K562 (cell line): Measurements from ENCODE around the gene COX7A2. TPM values are rescaled to one million over a fixed set of nuclear protein-coding genes. Genes with fewer than 3 reads are reported as not detected.

Experiments used
- ATAC-seq: fragments of 200-7000 bp; cut with Tn5 transposase; 3 replicates; pipeline ENCODE4 v1.9.1; 2020; ENCODE audit warnings: moderate library complexity
- BruUV-seq: library from RNA; stranded (reverse); fragments of 400-500 nt; replicated peaks from 2 replicates; lab custom pipeline; 2021; lab: Mats Ljungman, UMichigan
- CTCF ChIA-PET: fragments of 300-600 bp; formaldehyde crosslinking; extraction: SDS; loops from one replicate; lab custom pipeline; 2021; ENCODE audit warnings: low intra/inter-chr PET ratio; lab: Yijun Ruan, JAX
- POLR2A ChIA-PET: fragments of 300-600, 350-650 bp; sonication (Branson Sonifier 250); formaldehyde crosslinking; extraction: SDS; loops from one replicate; lab custom pipeline; 2021; ENCODE audit warnings: antibody characterized with exemption, inconsistent platforms; lab: Yijun Ruan, JAX
- DNase-seq, 4 experiments: peaks; one replicate each; pipeline versions ENCODE4 v3.0.0 to v3.0.0-alpha.2; 2011 to 2018; ENCODE audit warnings: low spot score in 3 of 4, mixed read lengths in 3 of 4; ENCODE audit errors: extremely low read depth in 1 of 4
- FAIRE-seq: peaks from 2 replicates; lab custom pipeline; 2011; peaks lifted over from hg19 to GRCh38; lab: Jason Lieb, UNC
- H2AFZ ChIP-seq: 2 replicates; pipeline ENCODE4 v1.6.0; 2011; ENCODE audit warnings: low read depth, low read length, control low read depth, inconsistent platforms
- H3K27ac ChIP-seq: fragments of 200-600 bp; 3 replicates; pipeline ENCODE4 v1.8.0; 2011; ENCODE audit warnings: low read depth, mild to moderate bottlenecking, control low read depth, inconsistent platforms, low read length, moderate library complexity, mixed read lengths; ENCODE audit errors: extremely low read depth
- H3K27me3 ChIP-seq, 2 experiments: fragments of 300-600 bp in 1 of 2; 2 replicates in 1 of 2; 3 replicates in 1 of 2; pipeline versions ENCODE4 v1.6.0 to v1.8.0; 2011; ENCODE audit warnings: inconsistent platforms in 2 of 2, low read length in 2 of 2, mild to moderate bottlenecking in 1 of 2, mixed read lengths in 1 of 2, moderate library complexity in 1 of 2; ENCODE audit not compliant: control insufficient read depth in 2 of 2, insufficient read depth in 2 of 2
- H3K36me3 ChIP-seq: fragments of 300-600 bp; 3 replicates; pipeline ENCODE4 v1.8.0; 2011; ENCODE audit warnings: mild to moderate bottlenecking, low read length, inconsistent platforms; ENCODE audit not compliant: control insufficient read depth, insufficient read depth
- H3K4me1 ChIP-seq, 2 experiments: fragments of 200-600 bp in 1 of 2; replicated peaks in 1 of 2; 2 replicates in 1 of 2; 3 replicates in 1 of 2; pipeline versions ENCODE4 v1.5.1 to v1.8.0; 2011; ENCODE audit warnings: inconsistent platforms in 2 of 2, low read length in 2 of 2, mild to moderate bottlenecking in 1 of 2, mixed read lengths in 1 of 2, moderate library complexity in 1 of 2; ENCODE audit not compliant: control insufficient read depth in 2 of 2, insufficient read depth in 2 of 2
- H3K4me2 ChIP-seq: 2 replicates; pipeline ENCODE4 v1.6.1; 2011; ENCODE audit warnings: low read length, control low read depth, inconsistent platforms, mixed read lengths; ENCODE audit not compliant: insufficient read depth
- H3K4me3 ChIP-seq: fragments of 200-600 bp; sonication (generic), shearing (Covaris generic); 2 replicates; pipeline ENCODE4 v1.5.1; 2016; ENCODE audit warnings: control low read depth, inconsistent platforms
- H3K79me2 ChIP-seq: fragments of 200-600 bp; 3 replicates; pipeline ENCODE4 v1.8.0; 2011; ENCODE audit warnings: low read length, inconsistent platforms; ENCODE audit not compliant: control insufficient read depth, insufficient read depth
- H3K9ac ChIP-seq, 2 experiments: 2 replicates each; pipeline versions ENCODE4 v1.6.0 to v1.6.1; 2011; ENCODE audit warnings: low read depth in 2 of 2, low read length in 2 of 2, control low read depth in 1 of 2, inconsistent platforms in 1 of 2, mild to moderate bottlenecking in 1 of 2, mixed read lengths in 1 of 2; ENCODE audit not compliant: insufficient read depth in 1 of 2
- H3K9me1 ChIP-seq: one replicate; pipeline ENCODE4 v1.6.0; 2011; ENCODE audit warnings: inconsistent platforms, mild to moderate bottlenecking, low read length, moderate library complexity; ENCODE audit not compliant: control insufficient read depth, insufficient read depth
- H3K9me3 ChIP-seq: replicated peaks from 2 replicates; pipeline ENCODE4 v1.5.1; 2011; ENCODE audit warnings: low read depth, low read length, inconsistent platforms; ENCODE audit not compliant: control insufficient read depth, insufficient read depth
- H4K20me1 ChIP-seq: replicated peaks from 2 replicates; pipeline ENCODE4 v1.6.1; 2011; ENCODE audit warnings: low read length, inconsistent platforms, mixed read lengths; ENCODE audit not compliant: control insufficient read depth, insufficient read depth
- BDP1 ChIP-seq: IDR thresholded peaks from 3 replicates; pipeline ENCODE4 v1.6.1; 2011; ENCODE audit not compliant: insufficient read length, insufficient read depth
- BRD4 ChIP-seq: fragments of 200-600 bp; sonication (generic); IDR thresholded peaks from 2 replicates; pipeline ENCODE4 v1.6.1; 2017; ENCODE audit warnings: inconsistent platforms
- CBX5 ChIP-seq: IDR thresholded peaks from 2 replicates; pipeline ENCODE4 v1.6.1; 2014; ENCODE audit warnings: low read depth, borderline replicate concordance
- FOXA1 ChIP-seq: fragments of 450-650 bp; IDR thresholded peaks from 2 replicates; pipeline ENCODE4 v1.6.1; 2016; ENCODE audit warnings: mild to moderate bottlenecking, borderline replicate concordance
- HEY1 ChIP-seq: fragments of 250-450 bp; sonication (Bioruptor Pico); IDR thresholded peaks from 2 replicates; pipeline ENCODE4 v1.5.0; 2020; ENCODE audit warnings: mild to moderate bottlenecking, moderate library complexity, borderline replicate concordance
- KLF6 ChIP-seq: fragments of 250-450 bp; sonication (Bioruptor Pico); IDR thresholded peaks from 2 replicates; pipeline ENCODE4 v1.4.0; 2020; ENCODE audit warnings: mild to moderate bottlenecking, moderate library complexity, borderline replicate concordance
- MCM7 ChIP-seq, 2 experiments: fragments of 450-650 bp; IDR thresholded peaks; 2 replicates each; pipeline ENCODE4 v1.6.1; 2016 to 2018
- MEIS2 ChIP-seq: fragments of 450-650 bp; IDR thresholded peaks from 2 replicates; pipeline ENCODE4 v1.6.1; 2014; ENCODE audit warnings: mild to moderate bottlenecking; ENCODE audit not compliant: partially characterized antibody
- NFXL1 ChIP-seq: fragments of 450-650 bp; formaldehyde crosslinking; IDR thresholded peaks from 2 replicates; pipeline ENCODE4 v1.4.0; 2021; ENCODE audit warnings: mild to moderate bottlenecking
- PRPF4 ChIP-seq: fragments of 200-400 bp; formaldehyde crosslinking; IDR thresholded peaks from one replicate; pipeline ENCODE4 v1.6.1; 2017; ENCODE audit warnings: low read length, low read depth, mild to moderate bottlenecking; ENCODE audit not compliant: insufficient read depth, poor library complexity, severe bottlenecking
- RFX1 ChIP-seq: fragments of 450-650 bp; IDR thresholded peaks from 2 replicates; pipeline ENCODE4 v1.6.1; 2016; ENCODE audit warnings: mild to moderate bottlenecking, moderate library complexity
- SMC3 ChIP-seq: conservative IDR thresholded peaks from 2 replicates; pipeline ENCODE4 v1.6.1; 2011; ENCODE audit warnings: low read depth, low read length, improper control_type of control experiment; ENCODE audit not compliant: insufficient read depth
- ZBED1 ChIP-seq: IDR thresholded peaks from 2 replicates; pipeline ENCODE4 v1.6.1; 2014
- ZFP30 ChIP-seq: fragments of 250-450 bp; sonication (Bioruptor Pico); IDR thresholded peaks from 2 replicates; pipeline ENCODE4 v1.8.0; 2022; ENCODE audit warnings: moderate library complexity, mild to moderate bottlenecking, inconsistent platforms, borderline replicate concordance
- ZNF23 ChIP-seq: fragments of 250-450 bp; sonication (Bioruptor Pico); IDR thresholded peaks from 2 replicates; pipeline ENCODE4 v1.4.0; 2020; ENCODE audit warnings: mild to moderate bottlenecking
- ZNF253 ChIP-seq: fragments of 250-450 bp; sonication (Bioruptor Pico); conservative IDR thresholded peaks from 2 replicates; pipeline ENCODE4 v1.6.1; 2021; ENCODE audit warnings: mild to moderate bottlenecking
- WGBS: fragments of 100-300 bp; shearing (Covaris generic); methylation state at CpG from one replicate; pipeline ENCODE4 v1.1.6; 2016; ENCODE audit warnings: low coverage, mixed read lengths; ENCODE audit not compliant: insufficient coverage; ENCODE audit errors: missing lambda C conversion rate; 5-methylcytosine and 5-hydroxymethylcytosine counted together
- in situ Hi-C: fragments of 300-500 bp; cut with MboI; formaldehyde crosslinking; loops from 4 replicates; pipeline ENCODE4 v1.15.0; 2018; ENCODE audit warnings: inconsistent platforms, mixed read lengths
- intact Hi-C: fragments of 100-400 bp; cut with micrococcal nuclease; formaldehyde crosslinking; loops from 2 replicates; pipeline ENCODE4 v1.14.2; 2022
- polyA plus RNA-seq, 8 experiments: library from polyadenylated mRNA; depleted of rRNA in 4 of 8; stranded (reverse) in 5 of 8; unstranded in 3 of 8; fragments of >200 nt; fragmentation: Nextera tagmentation in 2 of 8; fragmentation: Illumina TruSeq in 1 of 8; extraction: Ambion mirVana in 2 of 8; extraction: Trizol in 1 of 8; gene quantifications; 2 replicates each; pipeline versions ENCODE4 v1.2.1 to v1.2.3, GENCODE V29; 2011 to 2014; ENCODE audit warnings: inconsistent platforms in 1 of 8, missing spikeins in 1 of 8
- total RNA-seq, 7 experiments: library from RNA; depleted of rRNA in 6 of 7; stranded (reverse); fragments of >200 nt in 6 of 7; fragmentation: Illumina TruSeq in 2 of 7; extraction: Trizol in 2 of 7; gene quantifications; 2 replicates each; pipeline versions ENCODE4 v1.2.1 to v1.2.3, GENCODE V29; 2011 to 2021; ENCODE audit warnings: low replicate concordance in 1 of 7
- TF ChIP-seq, protein P1 (sequence below): IDR thresholded peaks from 2 replicates; pipeline ENCODE4 v1.6.1; 2016; ENCODE audit warnings: missing genetic modification characterization, missing compliant biosample characterization
- TF ChIP-seq, protein P2 (sequence below): fragments of 150-350 bp; conservative IDR thresholded peaks from 2 replicates; pipeline ENCODE4 v1.6.1; 2014; ENCODE audit warnings: low read length
- TF ChIP-seq, protein P3 (sequence below): fragments of 250-450 bp; sonication (Bioruptor Pico); IDR thresholded peaks from 2 replicates; pipeline ENCODE4 v1.8.0; 2021; ENCODE audit warnings: moderate library complexity, mild to moderate bottlenecking, inconsistent platforms

COX7A2 gene
- total and polyA plus RNA-seq, 9 of the 15 experiments (the other 6 are each of a cell fraction or from before 2014, with no cell fraction given), result 234 to 2,216 (median 585) TPM

DNA sequence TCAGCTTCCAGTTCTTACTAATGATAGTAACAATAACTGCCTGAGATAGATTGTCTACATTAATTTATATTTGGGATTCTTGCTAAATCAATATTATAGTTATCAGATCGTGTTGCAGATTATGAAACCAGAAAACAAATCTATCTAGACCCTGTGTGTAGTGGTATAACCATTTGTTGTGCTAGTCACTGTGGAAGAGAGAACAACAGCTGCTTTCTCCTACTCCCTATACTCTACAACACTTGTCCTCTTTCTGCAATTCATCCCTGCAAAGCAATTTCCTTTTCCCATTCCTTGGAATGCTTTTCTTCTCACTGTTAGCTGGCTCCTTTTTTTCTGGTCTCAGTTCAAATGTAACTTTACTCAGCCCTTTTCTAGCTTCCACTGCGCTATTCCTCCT, 8.3 kb downstream of the COX7A2 start:
- intact Hi-C loops (no loop called here), in situ Hi-C loops (no loop called here)

More for the DNA sequence above, 8.3 kb downstream of the COX7A2 start:
- peaks cover 30% of the 10 kb centered on the region for H3K36me3 ChIP-seq
- ChIA-PET CTCF (no interaction called here), POLR2A (interaction anchor here (0.6 kb wide), 1 partner anchor 320 kb away, joined by 3 read pairs; no protein-coding TSS in a partner anchor)
- H4K20me1 ChIP-seq, result no peaks in the 10 kb centered on the region
- ATAC-seq (no peak), FAIRE-seq (no peak), DNase-seq (no peak)
- no TSS peak for BruUV-seq
- WGBS, result 66% methylated on average over 2 of the region's 2 CpGs
- H3K9ac ChIP-seq, result no peak overlapping the region
- no peak overlapping the region for H3K4me3 ChIP-seq
- TF ChIP-seq ZNF253 (CRISPR knock-in tag), result no peak
- no peak for TF ChIP-seq BRD4
- no peak for TF ChIP-seq PRPF4
- no peak for TF ChIP-seq ZBED1
- TF ChIP-seq CBX5, result no peak
- TF ChIP-seq SMC3, result no peak
- TF ChIP-seq, protein P1, sequence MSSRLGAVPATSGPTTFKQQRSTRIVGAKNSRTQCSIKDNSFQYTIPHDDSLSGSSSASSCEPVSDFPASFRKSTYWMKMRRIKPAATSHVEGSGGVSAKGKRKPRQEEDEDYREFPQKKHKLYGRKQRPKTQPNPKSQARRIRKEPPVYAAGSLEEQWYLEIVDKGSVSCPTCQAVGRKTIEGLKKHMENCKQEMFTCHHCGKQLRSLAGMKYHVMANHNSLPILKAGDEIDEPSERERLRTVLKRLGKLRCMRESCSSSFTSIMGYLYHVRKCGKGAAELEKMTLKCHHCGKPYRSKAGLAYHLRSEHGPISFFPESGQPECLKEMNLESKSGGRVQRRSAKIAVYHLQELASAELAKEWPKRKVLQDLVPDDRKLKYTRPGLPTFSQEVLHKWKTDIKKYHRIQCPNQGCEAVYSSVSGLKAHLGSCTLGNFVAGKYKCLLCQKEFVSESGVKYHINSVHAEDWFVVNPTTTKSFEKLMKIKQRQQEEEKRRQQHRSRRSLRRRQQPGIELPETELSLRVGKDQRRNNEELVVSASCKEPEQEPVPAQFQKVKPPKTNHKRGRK (tag), result no peak
- TF ChIP-seq, protein P2, sequence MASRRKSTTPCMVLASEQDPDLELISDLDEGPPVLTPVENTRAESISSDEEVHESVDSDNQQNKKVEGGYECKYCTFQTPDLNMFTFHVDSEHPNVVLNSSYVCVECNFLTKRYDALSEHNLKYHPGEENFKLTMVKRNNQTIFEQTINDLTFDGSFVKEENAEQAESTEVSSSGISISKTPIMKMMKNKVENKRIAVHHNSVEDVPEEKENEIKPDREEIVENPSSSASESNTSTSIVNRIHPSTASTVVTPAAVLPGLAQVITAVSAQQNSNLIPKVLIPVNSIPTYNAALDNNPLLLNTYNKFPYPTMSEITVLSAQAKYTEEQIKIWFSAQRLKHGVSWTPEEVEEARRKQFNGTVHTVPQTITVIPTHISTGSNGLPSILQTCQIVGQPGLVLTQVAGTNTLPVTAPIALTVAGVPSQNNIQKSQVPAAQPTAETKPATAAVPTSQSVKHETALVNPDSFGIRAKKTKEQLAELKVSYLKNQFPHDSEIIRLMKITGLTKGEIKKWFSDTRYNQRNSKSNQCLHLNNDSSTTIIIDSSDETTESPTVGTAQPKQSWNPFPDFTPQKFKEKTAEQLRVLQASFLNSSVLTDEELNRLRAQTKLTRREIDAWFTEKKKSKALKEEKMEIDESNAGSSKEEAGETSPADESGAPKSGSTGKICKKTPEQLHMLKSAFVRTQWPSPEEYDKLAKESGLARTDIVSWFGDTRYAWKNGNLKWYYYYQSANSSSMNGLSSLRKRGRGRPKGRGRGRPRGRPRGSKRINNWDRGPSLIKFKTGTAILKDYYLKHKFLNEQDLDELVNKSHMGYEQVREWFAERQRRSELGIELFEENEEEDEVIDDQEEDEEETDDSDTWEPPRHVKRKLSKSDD, result no peak
- TF ChIP-seq MCM7 (IDR thresholded peaks at IDR 0.05), result no peak
- no peak for TF ChIP-seq MEIS2
- TF ChIP-seq BDP1, result no peak
- TF ChIP-seq FOXA1, result no peak
- TF ChIP-seq, protein P3, sequence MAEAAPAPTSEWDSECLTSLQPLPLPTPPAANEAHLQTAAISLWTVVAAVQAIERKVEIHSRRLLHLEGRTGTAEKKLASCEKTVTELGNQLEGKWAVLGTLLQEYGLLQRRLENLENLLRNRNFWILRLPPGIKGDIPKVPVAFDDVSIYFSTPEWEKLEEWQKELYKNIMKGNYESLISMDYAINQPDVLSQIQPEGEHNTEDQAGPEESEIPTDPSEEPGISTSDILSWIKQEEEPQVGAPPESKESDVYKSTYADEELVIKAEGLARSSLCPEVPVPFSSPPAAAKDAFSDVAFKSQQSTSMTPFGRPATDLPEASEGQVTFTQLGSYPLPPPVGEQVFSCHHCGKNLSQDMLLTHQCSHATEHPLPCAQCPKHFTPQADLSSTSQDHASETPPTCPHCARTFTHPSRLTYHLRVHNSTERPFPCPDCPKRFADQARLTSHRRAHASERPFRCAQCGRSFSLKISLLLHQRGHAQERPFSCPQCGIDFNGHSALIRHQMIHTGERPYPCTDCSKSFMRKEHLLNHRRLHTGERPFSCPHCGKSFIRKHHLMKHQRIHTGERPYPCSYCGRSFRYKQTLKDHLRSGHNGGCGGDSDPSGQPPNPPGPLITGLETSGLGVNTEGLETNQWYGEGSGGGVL (CRISPR knock-in tag), result no peak
- TF ChIP-seq ZFP30, result no peak
- TF ChIP-seq NFXL1 (CRISPR knock-in tag), result no peak
- no peak for TF ChIP-seq RFX1
- TF ChIP-seq KLF6, result no peak
- no peak for TF ChIP-seq HEY1 (CRISPR knock-in tag)
- TF ChIP-seq ZNF23 (CRISPR knock-in tag), result no peak
- H3K9me3 ChIP-seq, result no peaks in the 10 kb centered on the region
- no peaks in the 10 kb centered on the region for H3K9me1 ChIP-seq
- H2AFZ ChIP-seq, result no peak overlapping the region
- peaks cover 2% of the 10 kb centered on the region; the same call in 1 of the 3 replicates for H3K79me2 ChIP-seq
- no peaks in the 10 kb centered on the region for H3K27me3 ChIP-seq
- no peak overlapping the region for H3K27ac ChIP-seq
- H3K4me1 ChIP-seq, result no peaks in the 10 kb centered on the region
- no peak overlapping the region for H3K4me2 ChIP-seq
